Neural progenitor cell (in vitro differentiated cells): Measurements from ENCODE around the gene TRAP1. TPM values are rescaled to one million over a fixed set of nuclear protein-coding genes. Genes with fewer than 3 reads are reported as not detected.

Experiments
- DNase-seq: peaks from one replicate; pipeline ENCODE4 v3.0.0-alpha.2; 2016; ENCODE audit warnings: low spot score
- H2AFZ ChIP-seq: fragments of 200-600 bp; sonication (generic); replicated peaks from 2 replicates; pipeline ENCODE4 v1.6.1; 2016; ENCODE audit warnings: antibody characterized with exemption
- H3F3A ChIP-seq: fragments of 200-600 bp; sonication (generic); 2 replicates; pipeline ENCODE4 v1.6.1; 2016; ENCODE audit warnings: antibody characterized with exemption, low read depth
- H3K27ac ChIP-seq: fragments of 200-600 bp; sonication (generic); 2 replicates; pipeline ENCODE4 v1.5.1; 2016; ENCODE audit warnings: mild to moderate bottlenecking
- H3K27me3 ChIP-seq: fragments of 200-600 bp; sonication (generic); 2 replicates; pipeline ENCODE4 v1.6.1; 2016; ENCODE audit warnings: mild to moderate bottlenecking, moderate library complexity
- H3K36me3 ChIP-seq: fragments of 200-600 bp; sonication (generic); 2 replicates; pipeline ENCODE4 v1.5.1; 2016
- H3K4me1 ChIP-seq: fragments of 200-600 bp; sonication (generic); 2 replicates; pipeline ENCODE4 v1.6.1; 2016; ENCODE audit warnings: mixed run types
- H3K4me2 ChIP-seq: fragments of 200-600 bp; sonication (generic); 2 replicates; pipeline ENCODE4 v1.6.1; 2016
- H3K4me3 ChIP-seq: fragments of 200-600 bp; sonication (generic); 2 replicates; pipeline ENCODE4 v1.5.1; 2016
- H3K79me2 ChIP-seq: fragments of 200-600 bp; sonication (generic); 2 replicates; pipeline ENCODE4 v1.6.1; 2016; ENCODE audit warnings: low read depth
- H3K9ac ChIP-seq: fragments of 200-600 bp; sonication (generic); 2 replicates; pipeline ENCODE4 v1.6.1; 2016
- H3K9me3 ChIP-seq: fragments of 200-600 bp; sonication (generic); 2 replicates; pipeline ENCODE4 v1.5.1; 2016; ENCODE audit warnings: low read depth
- H4K20me1 ChIP-seq: fragments of 200-600 bp; sonication (generic); 2 replicates; pipeline ENCODE4 v1.6.1; 2016; ENCODE audit warnings: low read depth
- H3K27ac Mint-ChIP-seq: 3 replicates; pipeline ENCODE4 v1.8.0; 2021; ENCODE audit warnings: mixed read lengths
- H3K27me3 Mint-ChIP-seq: 2 replicates; pipeline ENCODE4 v1.8.0; 2022; ENCODE audit warnings: low read depth, mild to moderate bottlenecking, inconsistent platforms, moderate library complexity, mixed read lengths; ENCODE audit not compliant: insufficient read depth
- H3K36me3 Mint-ChIP-seq: 3 replicates; pipeline ENCODE4 v1.8.0; 2021; ENCODE audit warnings: mixed read lengths
- H3K4me1 Mint-ChIP-seq: 3 replicates; pipeline ENCODE4 v1.8.0; 2021; ENCODE audit warnings: mixed read lengths
- H3K4me3 Mint-ChIP-seq: 3 replicates; pipeline ENCODE4 v1.8.0; 2021; ENCODE audit warnings: mild to moderate bottlenecking, moderate library complexity, mixed read lengths
- H3K9me3 Mint-ChIP-seq: 3 replicates; pipeline ENCODE4 v1.8.0; 2020; ENCODE audit warnings: mixed read lengths
- EZH2 ChIP-seq: fragments of 200-600 bp; sonication (generic); IDR thresholded peaks from 2 replicates; pipeline ENCODE4 v1.6.1; 2017; ENCODE audit warnings: antibody characterized with exemption, mild to moderate bottlenecking, moderate library complexity
- EZH2phosphoT487 ChIP-seq: fragments of 200-600 bp; sonication (generic); IDR thresholded peaks from 2 replicates; pipeline ENCODE4 v1.6.1; 2017; ENCODE audit warnings: antibody characterized with exemption
- total RNA-seq: library from RNA; depleted of rRNA; stranded (reverse); fragments of >200 nt; gene quantifications from 2 replicates; pipeline ENCODE4 v1.2.3, GENCODE V29; 2015; ENCODE audit warnings: low replicate concordance
- TF ChIP-seq, protein P1 (sequence below): fragments of 200-600 bp; sonication (generic); IDR thresholded peaks from 2 replicates; pipeline ENCODE4 v1.5.1; 2017; ENCODE audit warnings: antibody characterized with exemption, mild to moderate bottlenecking

TRAP1 gene
- total RNA-seq, 1 donor from 2014 or later = 119 TPM

DNA sequence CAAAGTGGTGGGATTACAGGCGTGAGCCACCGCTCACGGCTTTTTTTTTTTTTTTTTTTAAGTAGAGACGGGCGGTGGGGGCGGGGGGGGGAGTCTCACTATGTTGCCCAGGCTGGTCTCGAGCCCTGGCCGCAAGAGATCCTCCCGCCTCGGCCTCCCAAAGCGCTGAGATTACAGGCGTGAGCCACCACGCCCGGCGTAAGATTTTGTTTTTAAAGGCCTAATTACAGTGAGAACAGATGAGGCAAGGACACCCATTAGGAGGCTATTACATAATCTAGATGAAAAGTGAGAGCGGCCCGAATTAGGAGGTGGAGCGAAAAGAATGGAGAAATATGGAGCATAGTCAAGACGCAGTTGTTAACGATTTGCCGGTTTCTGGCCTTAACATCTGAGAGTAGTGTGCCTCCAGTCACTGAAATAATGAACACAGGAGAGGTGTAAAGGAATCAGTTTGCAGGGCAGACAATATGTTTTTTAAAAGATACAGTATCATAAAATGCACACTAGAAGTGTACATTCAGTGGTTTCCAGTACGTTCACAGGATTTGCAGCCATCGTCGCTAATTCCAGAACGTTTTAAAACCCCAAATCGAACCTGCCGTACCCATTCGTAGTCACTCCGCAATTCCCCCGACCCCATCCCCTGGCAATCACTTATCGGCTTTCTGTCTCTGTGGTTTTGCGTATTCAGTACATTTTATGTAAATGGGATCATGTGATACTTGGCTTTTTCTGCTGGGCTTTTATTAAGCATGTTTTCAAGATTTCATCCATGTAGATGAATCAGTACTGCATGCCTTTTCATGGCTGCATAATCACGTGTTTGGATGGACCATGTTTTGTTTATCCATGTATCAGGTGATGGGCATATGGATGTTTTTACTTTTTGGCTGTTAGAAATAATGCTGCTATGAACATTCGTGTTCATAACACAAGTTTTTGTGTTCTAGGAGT is 104.5 kb downstream of the TRAP1 start:
- no peak overlapping the region for H2AFZ ChIP-seq
- H4K20me1 ChIP-seq = peaks cover 7% of the 10 kb centered on the region
- H3K9ac ChIP-seq = no peak overlapping the region
- TF ChIP-seq EZH2phosphoT487 (no peak), EZH2 (no peak)
- TF ChIP-seq, protein P1, sequence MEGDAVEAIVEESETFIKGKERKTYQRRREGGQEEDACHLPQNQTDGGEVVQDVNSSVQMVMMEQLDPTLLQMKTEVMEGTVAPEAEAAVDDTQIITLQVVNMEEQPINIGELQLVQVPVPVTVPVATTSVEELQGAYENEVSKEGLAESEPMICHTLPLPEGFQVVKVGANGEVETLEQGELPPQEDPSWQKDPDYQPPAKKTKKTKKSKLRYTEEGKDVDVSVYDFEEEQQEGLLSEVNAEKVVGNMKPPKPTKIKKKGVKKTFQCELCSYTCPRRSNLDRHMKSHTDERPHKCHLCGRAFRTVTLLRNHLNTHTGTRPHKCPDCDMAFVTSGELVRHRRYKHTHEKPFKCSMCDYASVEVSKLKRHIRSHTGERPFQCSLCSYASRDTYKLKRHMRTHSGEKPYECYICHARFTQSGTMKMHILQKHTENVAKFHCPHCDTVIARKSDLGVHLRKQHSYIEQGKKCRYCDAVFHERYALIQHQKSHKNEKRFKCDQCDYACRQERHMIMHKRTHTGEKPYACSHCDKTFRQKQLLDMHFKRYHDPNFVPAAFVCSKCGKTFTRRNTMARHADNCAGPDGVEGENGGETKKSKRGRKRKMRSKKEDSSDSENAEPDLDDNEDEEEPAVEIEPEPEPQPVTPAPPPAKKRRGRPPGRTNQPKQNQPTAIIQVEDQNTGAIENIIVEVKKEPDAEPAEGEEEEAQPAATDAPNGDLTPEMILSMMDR = no peak
- peak overlapping the region; percentile 97 for H3K4me3 ChIP-seq
- Mint-ChIP-seq H3K36me3 (peaks cover 23% of the 10 kb centered on the region), H3K27ac (no peak overlapping the region), H3K4me1 (peaks cover 29% of the 10 kb centered on the region), H3K4me3 (peak overlapping the region; percentile 99), H3K27me3 (no peaks in the 10 kb centered on the region), H3K9me3 (peaks cover 2% of the 10 kb centered on the region)
- H3K4me2 ChIP-seq = peak overlapping the region; percentile 87
- peaks cover 67% of the 10 kb centered on the region for H3K79me2 ChIP-seq
- no peaks in the 10 kb centered on the region for H3K9me3 ChIP-seq
- H3K4me1 ChIP-seq = peaks cover 8% of the 10 kb centered on the region
- H3K27me3 ChIP-seq = no peaks in the 10 kb centered on the region
- H3F3A ChIP-seq = peaks cover 17% of the 10 kb centered on the region
- no peak for DNase-seq
- H3K27ac ChIP-seq = no peak overlapping the region
- H3K36me3 ChIP-seq = no peaks in the 10 kb centered on the region

DNA sequence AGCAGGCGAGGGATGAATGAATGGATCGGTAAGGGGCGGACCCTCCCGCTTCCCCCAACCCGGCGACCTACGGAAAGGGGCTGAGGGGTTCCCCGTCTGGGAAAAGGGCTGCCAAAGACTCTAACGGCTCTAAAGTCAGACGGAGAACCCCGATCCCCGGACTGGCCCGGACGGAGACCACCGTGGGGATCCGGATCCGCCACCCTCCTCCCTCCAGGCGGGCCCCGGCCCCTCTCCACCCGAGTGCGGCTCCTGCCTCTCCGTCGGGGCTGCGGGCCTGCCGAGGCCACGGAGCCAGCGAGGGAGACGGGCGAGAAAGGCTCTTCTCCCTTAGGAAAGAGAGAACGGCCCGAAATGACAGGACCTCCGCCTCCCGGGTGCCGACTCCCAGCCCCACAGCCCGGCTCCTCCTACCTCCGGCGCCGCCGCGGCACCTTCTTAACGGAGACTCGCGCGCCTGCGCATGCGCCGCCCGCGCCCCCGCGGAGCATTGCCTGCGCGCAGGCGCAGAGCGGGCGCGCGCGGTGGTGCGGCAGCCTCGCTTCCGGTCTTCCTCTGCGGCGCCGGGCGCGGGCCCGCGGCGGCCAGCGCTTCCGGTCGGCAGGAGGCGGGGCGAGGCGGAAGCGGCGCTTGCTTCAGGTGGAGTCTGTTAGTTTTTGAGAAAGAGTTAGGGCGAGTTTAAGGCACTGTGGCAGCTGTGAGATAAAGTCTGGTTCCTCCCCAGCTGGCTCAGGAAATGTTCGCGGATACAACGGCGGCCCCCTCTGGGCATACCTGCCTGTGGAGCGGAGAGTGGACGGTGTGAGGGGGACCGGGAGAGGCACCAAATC is 106.0 kb downstream of the TRAP1 start, which contains the start of gene SLX4:
TSS of gene SLX4 (minus strand) at position 461 of the 830 bp plus-strand sequence. CDS start 2,642 bp downstream, outside the sequence.
- peaks cover 17% of the 10 kb centered on the region for H3F3A ChIP-seq
- H3K27me3 ChIP-seq = no peaks in the 10 kb centered on the region
- peak within 1 kb of the TSS; percentile 87 for H3K4me2 ChIP-seq
- no peaks in the 10 kb centered on the region for H3K36me3 ChIP-seq
- no peaks in the 10 kb centered on the region for H3K9me3 ChIP-seq
- no peak for TF ChIP-seq EZH2phosphoT487
- TF ChIP-seq, protein P1 = no peak
- TF ChIP-seq EZH2 = no peak
- peak; percentile 98 for DNase-seq
- peaks cover 8% of the 10 kb centered on the region for H3K4me1 ChIP-seq
- Mint-ChIP-seq H3K4me3 (peak within 1 kb of the TSS; percentile 99), H3K27ac (peak within 1 kb of the TSS; percentile 93), H3K9me3 (no peaks in the 10 kb centered on the region), H3K36me3 (peaks cover 23% of the 10 kb centered on the region), H3K27me3 (no peaks in the 10 kb centered on the region), H3K4me1 (peaks cover 29% of the 10 kb centered on the region)
- peak within 1 kb of the TSS; percentile 94 for H2AFZ ChIP-seq
- peak within 1 kb of the TSS; percentile 97 for H3K4me3 ChIP-seq
- H3K27ac ChIP-seq = peak within 1 kb of the TSS; percentile 49
- H3K9ac ChIP-seq = peak within 1 kb of the TSS; percentile 73
- peaks cover 7% of the 10 kb centered on the region for H4K20me1 ChIP-seq
- H3K79me2 ChIP-seq = peaks cover 56% of the 10 kb centered on the region

DNA sequence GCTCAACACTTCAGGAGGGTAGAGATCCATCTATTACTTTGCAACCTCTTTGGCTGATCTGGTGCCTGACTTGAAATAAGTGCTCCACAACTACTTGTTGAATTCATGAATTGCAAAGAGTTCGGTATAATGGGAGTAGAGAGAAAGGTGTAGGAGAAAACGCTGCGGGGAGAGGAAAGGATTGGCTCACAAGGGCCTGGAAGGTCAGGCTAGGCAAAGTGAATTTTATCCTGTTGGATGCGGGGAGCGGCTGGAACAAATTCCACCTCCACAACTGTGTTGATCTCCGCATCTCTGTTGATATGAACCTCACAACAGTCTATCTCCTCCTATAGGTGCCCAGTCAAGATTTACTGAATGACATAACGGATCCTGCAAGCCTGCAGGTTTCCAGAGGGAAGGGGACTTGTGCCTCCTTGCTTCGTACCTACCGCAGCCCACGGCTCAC is 106.6 kb downstream of the TRAP1 start:
- H3K9me3 ChIP-seq = no peaks in the 10 kb centered on the region
- no peaks in the 10 kb centered on the region for H3K36me3 ChIP-seq
- H3F3A ChIP-seq = peaks cover 17% of the 10 kb centered on the region
- Mint-ChIP-seq H3K27ac (no peak overlapping the region), H3K27me3 (no peaks in the 10 kb centered on the region), H3K4me3 (peak overlapping the region; percentile 99), H3K9me3 (no peaks in the 10 kb centered on the region), H3K36me3 (peaks cover 25% of the 10 kb centered on the region), H3K4me1 (peaks cover 29% of the 10 kb centered on the region)
- H3K9ac ChIP-seq = peak overlapping the region; percentile 69
- no peaks in the 10 kb centered on the region for H3K27me3 ChIP-seq
- peak overlapping the region; percentile 97 for H3K4me3 ChIP-seq
- no peak for DNase-seq
- peaks cover 8% of the 10 kb centered on the region for H3K4me1 ChIP-seq
- peaks cover 7% of the 10 kb centered on the region for H4K20me1 ChIP-seq
- H3K4me2 ChIP-seq = peak overlapping the region; percentile 82
- H2AFZ ChIP-seq = peak overlapping the region; percentile 94
- TF ChIP-seq EZH2 (no peak), EZH2phosphoT487 (no peak)
- TF ChIP-seq, protein P1 = no peak
- peaks cover 49% of the 10 kb centered on the region for H3K79me2 ChIP-seq
- H3K27ac ChIP-seq = no peak overlapping the region
